GM10266 (cell line): Measurements from ENCODE around the gene LARGE1.

ENCODE experiments used
- DNase-seq: peaks from one replicate; pipeline ENCODE4 v3.0.0; 2012; ENCODE audit errors: extremely low spot score
- TF ChIP-seq, protein P1 (sequence below): IDR thresholded peaks from 2 replicates; pipeline ENCODE4 v1.5.1; 2012; ENCODE audit warnings: mild to moderate bottlenecking, low read depth; ENCODE audit not compliant: control insufficient read depth, insufficient read depth; ENCODE audit errors: missing control alignments

Gene LARGE1

GRCh38 chr22:33562501-33562900 is 357.8 kb downstream of the LARGE1 start:
- TF ChIP-seq, protein P1, sequence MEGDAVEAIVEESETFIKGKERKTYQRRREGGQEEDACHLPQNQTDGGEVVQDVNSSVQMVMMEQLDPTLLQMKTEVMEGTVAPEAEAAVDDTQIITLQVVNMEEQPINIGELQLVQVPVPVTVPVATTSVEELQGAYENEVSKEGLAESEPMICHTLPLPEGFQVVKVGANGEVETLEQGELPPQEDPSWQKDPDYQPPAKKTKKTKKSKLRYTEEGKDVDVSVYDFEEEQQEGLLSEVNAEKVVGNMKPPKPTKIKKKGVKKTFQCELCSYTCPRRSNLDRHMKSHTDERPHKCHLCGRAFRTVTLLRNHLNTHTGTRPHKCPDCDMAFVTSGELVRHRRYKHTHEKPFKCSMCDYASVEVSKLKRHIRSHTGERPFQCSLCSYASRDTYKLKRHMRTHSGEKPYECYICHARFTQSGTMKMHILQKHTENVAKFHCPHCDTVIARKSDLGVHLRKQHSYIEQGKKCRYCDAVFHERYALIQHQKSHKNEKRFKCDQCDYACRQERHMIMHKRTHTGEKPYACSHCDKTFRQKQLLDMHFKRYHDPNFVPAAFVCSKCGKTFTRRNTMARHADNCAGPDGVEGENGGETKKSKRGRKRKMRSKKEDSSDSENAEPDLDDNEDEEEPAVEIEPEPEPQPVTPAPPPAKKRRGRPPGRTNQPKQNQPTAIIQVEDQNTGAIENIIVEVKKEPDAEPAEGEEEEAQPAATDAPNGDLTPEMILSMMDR, result no peak
- DNase-seq, result no peak

- no peak for DNase-seq
- TF ChIP-seq, protein P1, result no peak
These were observed 359.0 kb downstream of the LARGE1 start for GRCh38 chr22:33561149-33561807.

- DNase-seq, result no peak
- TF ChIP-seq, protein P1, result no peak
These were observed 362.4 kb downstream of the LARGE1 start for GRCh38 chr22:33557836-33558235.

DNA sequence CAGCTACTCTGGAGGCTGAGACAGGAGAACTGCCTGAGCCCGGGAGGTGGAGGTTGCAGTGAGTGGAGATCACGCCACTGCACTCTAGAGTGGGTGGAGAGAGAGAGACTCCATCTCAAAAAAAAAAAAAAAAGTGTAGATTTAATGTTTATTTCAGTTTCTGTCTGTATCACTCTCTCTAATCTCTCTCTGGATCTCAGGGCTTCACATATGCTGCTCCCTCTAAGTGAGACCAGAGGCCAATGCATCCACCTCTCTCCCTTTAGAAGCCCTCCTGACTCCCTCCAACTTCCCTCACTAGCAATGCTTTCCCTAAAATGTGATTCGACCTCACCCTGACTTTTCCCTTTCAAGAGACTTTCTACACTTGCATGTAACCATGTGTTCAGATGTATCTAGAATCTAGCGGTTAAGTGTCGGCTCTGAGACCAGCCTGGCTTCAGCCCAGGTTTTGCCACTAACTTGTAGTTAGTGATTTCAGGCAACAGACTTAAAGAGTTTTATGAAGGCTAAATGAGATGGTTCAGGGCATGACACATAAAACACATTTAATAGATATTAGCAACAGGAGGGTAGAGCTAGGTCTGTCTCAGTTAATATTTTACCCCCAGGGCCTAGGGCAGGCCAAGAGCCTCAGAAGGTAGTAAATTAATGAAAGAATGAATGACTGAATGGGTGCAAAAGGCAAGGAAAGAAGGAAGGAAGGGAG is 364.3 kb downstream of the LARGE1 start:
- no peak for DNase-seq
- TF ChIP-seq, protein P1, result no peak

- TF ChIP-seq, protein P1, result no peak
- DNase-seq, result no peak
These were observed 366.8 kb downstream of the LARGE1 start for GRCh38 chr22:33553493-33553892.

- TF ChIP-seq, protein P1, result no peak
- DNase-seq, result no peak
These were observed 375.6 kb downstream of the LARGE1 start for GRCh38 chr22:33544707-33545106.

DNA sequence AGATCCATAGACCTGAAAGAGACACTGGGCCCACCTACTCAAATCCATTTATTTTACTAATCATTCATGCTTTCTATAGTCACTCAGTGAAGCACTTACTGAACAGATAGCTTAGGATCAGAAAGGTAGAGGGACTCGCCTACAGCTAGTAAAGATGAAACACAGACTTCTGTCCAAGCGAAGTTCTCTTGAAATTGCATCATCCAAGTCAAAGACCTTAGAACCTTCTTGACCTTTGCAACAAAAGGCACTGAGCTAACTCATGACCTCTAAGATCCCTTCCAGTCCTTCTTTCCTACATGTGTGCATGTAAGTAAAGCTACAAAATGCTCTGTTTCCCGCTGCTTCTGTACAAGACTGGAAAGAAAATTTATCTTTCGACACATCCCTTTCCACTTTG is 377.6 kb downstream of the LARGE1 start:
- no peak for DNase-seq
- TF ChIP-seq, protein P1, result no peak
